OCI-LY1 (cell line): ENCODE results near the gene STARD13.

Experiments
- H2AFZ ChIP-seq: fragments of 200-600 bp; sonication (generic), shearing (Covaris generic); 2 replicates; pipeline ENCODE4 v1.6.0; 2014; ENCODE audit warnings: antibody characterized with exemption, mild to moderate bottlenecking, low read length
- H3F3A ChIP-seq: fragments of 200-600 bp; sonication (generic), shearing (Covaris generic); 2 replicates; pipeline ENCODE4 v1.6.0; 2014; ENCODE audit warnings: mild to moderate bottlenecking, antibody characterized with exemption, low read length, moderate library complexity; ENCODE audit not compliant: insufficient read depth
- H3K27ac ChIP-seq: fragments of 200-600 bp; sonication (generic); 2 replicates; pipeline ENCODE4 v1.5.1; 2014; ENCODE audit warnings: low read length, mixed run types, mild to moderate bottlenecking, low read depth; ENCODE audit not compliant: poor library complexity, severe bottlenecking
- H3K27me3 ChIP-seq: fragments of 200-600 bp; sonication (generic); 2 replicates; pipeline ENCODE4 v1.6.0; 2014; ENCODE audit warnings: antibody characterized with exemption, mild to moderate bottlenecking, low read length, moderate library complexity; ENCODE audit not compliant: insufficient read depth
- H3K36me3 ChIP-seq: fragments of 200-600 bp; sonication (generic); 2 replicates; pipeline ENCODE4 v1.6.1; 2014; ENCODE audit warnings: mild to moderate bottlenecking, antibody characterized with exemption, low read length, moderate library complexity, mixed read lengths; ENCODE audit not compliant: insufficient read depth
- H3K4me1 ChIP-seq: fragments of 200-600 bp; sonication (generic); 2 replicates; pipeline ENCODE4 v1.5.1; 2014; ENCODE audit warnings: mild to moderate bottlenecking, low read length, moderate library complexity; ENCODE audit not compliant: insufficient read depth, severe bottlenecking
- H3K4me2 ChIP-seq: fragments of 200-600 bp; sonication (generic), shearing (Covaris generic); 2 replicates; pipeline ENCODE4 v1.6.1; 2014; ENCODE audit warnings: low read length
- H3K4me3 ChIP-seq: fragments of 200-600 bp; sonication (generic); 2 replicates; pipeline ENCODE4 v1.5.1; 2014; ENCODE audit warnings: low read length, low read depth, mild to moderate bottlenecking, mixed read lengths; ENCODE audit not compliant: poor library complexity, severe bottlenecking
- H3K79me2 ChIP-seq: fragments of 200-600 bp; shearing (Covaris generic); 2 replicates; pipeline ENCODE4 v1.6.1; 2016; ENCODE audit warnings: mixed run types, low read length, mixed read lengths; ENCODE audit not compliant: insufficient read depth
- H3K9ac ChIP-seq: fragments of 200-600 bp; sonication (generic), shearing (Covaris generic); 2 replicates; pipeline ENCODE4 v1.6.1; 2014; ENCODE audit warnings: mild to moderate bottlenecking, low read length, mixed read lengths
- H3K9me2 ChIP-seq: fragments of 200-600 bp; sonication (generic), shearing (Covaris generic); 2 replicates; pipeline ENCODE4 v1.6.1; 2014; ENCODE audit warnings: low read depth, mild to moderate bottlenecking, low read length, mixed read lengths
- H3K9me3 ChIP-seq: fragments of 200-600 bp; shearing (Covaris generic); 2 replicates; pipeline ENCODE4 v1.6.1; 2014; ENCODE audit warnings: low read length, mixed read lengths
- H4K20me1 ChIP-seq: fragments of 200-600 bp; sonication (generic), shearing (Covaris generic); 2 replicates; pipeline ENCODE4 v1.6.0; 2016; ENCODE audit warnings: mild to moderate bottlenecking, low read length; ENCODE audit not compliant: insufficient read depth
- EZH2 ChIP-seq: fragments of 200-600 bp; sonication (generic), shearing (Covaris generic); IDR thresholded peaks from 2 replicates; pipeline ENCODE4 v1.8.0; 2017; ENCODE audit warnings: borderline replicate concordance, mixed run types, mild to moderate bottlenecking, antibody characterized with exemption, low read length, moderate library complexity, mixed read lengths
- TF ChIP-seq, protein P1 (sequence below): fragments of 200-600 bp; sonication (generic), shearing (Covaris generic); IDR thresholded peaks from 2 replicates; pipeline ENCODE4 v1.5.1; 2017; ENCODE audit warnings: mild to moderate bottlenecking, antibody characterized with exemption, low read length, moderate library complexity, mixed read lengths

STARD13 gene

DNA sequence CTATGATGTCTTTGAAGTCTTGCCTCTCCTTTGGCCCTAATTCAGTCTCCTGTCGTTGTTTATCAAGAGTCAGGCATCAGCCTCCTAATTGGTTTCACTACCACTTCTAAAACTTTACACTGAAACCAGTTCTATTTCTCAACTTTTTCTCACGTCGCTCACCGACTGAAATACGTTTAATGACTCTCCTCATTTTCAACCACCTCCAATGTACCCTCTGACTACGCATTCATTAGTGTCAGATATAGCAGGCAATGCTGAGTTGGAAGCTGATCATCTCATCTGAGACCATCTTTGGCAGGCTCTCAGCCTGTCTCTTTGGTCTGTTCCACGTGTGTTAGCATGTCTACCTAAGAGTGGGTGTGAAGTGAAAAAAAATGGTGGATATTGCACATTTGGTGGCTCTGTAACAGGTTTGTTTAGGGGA lies 141.2 kb downstream of the STARD13 start:
- Histone ChIP-seq H3K4me1 (no peaks in the 10 kb centered on the region), H4K20me1 (no peaks in the 10 kb centered on the region), H3K79me2 (no peaks in the 10 kb centered on the region), H2AFZ (no peak overlapping the region), H3F3A (no peaks in the 10 kb centered on the region), H3K27ac (no peak overlapping the region), H3K9me2 (no peaks in the 10 kb centered on the region), H3K36me3 (no peaks in the 10 kb centered on the region), H3K27me3 (no peaks in the 10 kb centered on the region), H3K9me3 (no peaks in the 10 kb centered on the region), H3K4me2 (no peak overlapping the region), H3K4me3 (no peak overlapping the region), H3K9ac (no peak overlapping the region)
- TF ChIP-seq, protein P1, sequence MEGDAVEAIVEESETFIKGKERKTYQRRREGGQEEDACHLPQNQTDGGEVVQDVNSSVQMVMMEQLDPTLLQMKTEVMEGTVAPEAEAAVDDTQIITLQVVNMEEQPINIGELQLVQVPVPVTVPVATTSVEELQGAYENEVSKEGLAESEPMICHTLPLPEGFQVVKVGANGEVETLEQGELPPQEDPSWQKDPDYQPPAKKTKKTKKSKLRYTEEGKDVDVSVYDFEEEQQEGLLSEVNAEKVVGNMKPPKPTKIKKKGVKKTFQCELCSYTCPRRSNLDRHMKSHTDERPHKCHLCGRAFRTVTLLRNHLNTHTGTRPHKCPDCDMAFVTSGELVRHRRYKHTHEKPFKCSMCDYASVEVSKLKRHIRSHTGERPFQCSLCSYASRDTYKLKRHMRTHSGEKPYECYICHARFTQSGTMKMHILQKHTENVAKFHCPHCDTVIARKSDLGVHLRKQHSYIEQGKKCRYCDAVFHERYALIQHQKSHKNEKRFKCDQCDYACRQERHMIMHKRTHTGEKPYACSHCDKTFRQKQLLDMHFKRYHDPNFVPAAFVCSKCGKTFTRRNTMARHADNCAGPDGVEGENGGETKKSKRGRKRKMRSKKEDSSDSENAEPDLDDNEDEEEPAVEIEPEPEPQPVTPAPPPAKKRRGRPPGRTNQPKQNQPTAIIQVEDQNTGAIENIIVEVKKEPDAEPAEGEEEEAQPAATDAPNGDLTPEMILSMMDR: no peak
- TF ChIP-seq EZH2: no peak

DNA sequence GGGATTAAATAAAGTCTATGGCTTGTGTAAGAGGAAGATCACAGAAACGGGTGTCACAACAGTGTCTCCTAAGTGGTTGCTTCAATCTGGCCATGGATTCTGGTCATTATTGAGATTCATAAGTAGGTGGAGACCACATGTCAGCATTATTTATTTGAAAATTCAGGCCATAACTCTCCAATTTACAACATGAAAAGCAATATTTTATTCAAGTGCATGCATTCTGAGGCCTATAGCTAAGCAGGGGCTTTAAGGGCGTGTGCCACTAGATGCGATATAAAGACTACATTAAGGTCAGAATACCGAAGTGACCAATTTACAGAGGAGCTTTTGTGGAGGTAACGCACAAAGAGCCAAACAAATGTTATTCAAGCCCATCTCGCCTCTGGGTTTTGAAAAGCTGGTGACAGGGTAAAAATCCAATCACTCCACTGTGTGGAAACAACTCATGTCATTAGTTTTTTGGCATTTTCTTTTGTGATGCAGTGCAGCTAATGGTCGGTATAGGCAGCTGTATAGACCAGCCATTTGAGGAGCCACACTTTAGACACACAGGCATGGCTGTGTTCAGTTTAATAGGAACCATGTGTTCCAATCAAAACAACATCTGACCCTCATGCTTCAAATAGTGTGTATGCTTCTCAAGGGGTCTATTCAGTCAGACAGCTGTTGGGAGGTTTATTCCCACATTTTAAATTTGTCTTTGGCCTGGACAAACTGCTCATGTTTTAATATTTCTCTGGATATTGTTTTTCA lies 145.6 kb downstream of the STARD13 start:
- Histone ChIP-seq H3F3A (no peaks in the 10 kb centered on the region), H3K4me1 (no peaks in the 10 kb centered on the region), H3K4me3 (no peak overlapping the region), H3K27me3 (no peaks in the 10 kb centered on the region), H3K4me2 (no peak overlapping the region), H3K9me3 (no peaks in the 10 kb centered on the region), H2AFZ (no peak overlapping the region), H3K9me2 (no peaks in the 10 kb centered on the region), H3K9ac (no peak overlapping the region), H3K27ac (no peak overlapping the region), H4K20me1 (no peaks in the 10 kb centered on the region), H3K36me3 (no peaks in the 10 kb centered on the region), H3K79me2 (no peaks in the 10 kb centered on the region)
- TF ChIP-seq EZH2: no peak
- TF ChIP-seq, protein P1: no peak

DNA sequence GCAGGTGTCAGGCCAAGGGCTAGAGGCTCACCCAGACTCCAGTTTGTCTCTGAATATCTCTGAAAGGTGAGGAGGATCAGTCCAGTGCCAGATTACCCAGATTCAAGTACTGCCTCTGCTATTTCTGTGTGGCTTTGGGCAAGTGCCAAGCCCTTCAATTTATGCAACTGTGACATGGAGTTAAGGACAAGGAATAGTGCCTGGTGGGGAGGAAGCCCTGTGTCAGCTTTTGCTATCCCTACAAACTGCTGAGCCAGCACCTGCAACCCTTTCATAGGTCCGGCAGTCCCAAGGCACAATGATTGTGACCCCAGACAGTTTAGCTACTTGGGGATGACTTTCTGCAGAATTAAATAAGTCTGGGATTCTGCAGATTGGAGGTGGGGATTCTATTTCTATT lies 146.4 kb downstream of the STARD13 start:
- TF ChIP-seq EZH2: no peak
- TF ChIP-seq, protein P1: no peak
- Histone ChIP-seq H3K9me3 (no peaks in the 10 kb centered on the region), H3F3A (no peaks in the 10 kb centered on the region), H3K79me2 (no peaks in the 10 kb centered on the region), H2AFZ (no peak overlapping the region), H3K9me2 (no peaks in the 10 kb centered on the region), H3K4me1 (no peaks in the 10 kb centered on the region), H3K27me3 (no peaks in the 10 kb centered on the region), H3K36me3 (no peaks in the 10 kb centered on the region), H3K4me3 (no peak overlapping the region), H3K4me2 (no peak overlapping the region), H3K9ac (no peak overlapping the region), H4K20me1 (no peaks in the 10 kb centered on the region), H3K27ac (no peak overlapping the region)
